Endodermal cell (in vitro differentiated cells): ENCODE data around the gene ANKS1B. TPM values are rescaled to one million over a fixed set of nuclear protein-coding genes. Genes with fewer than 3 reads are reported as not detected.
"Not testable (repeated sequence)": the region's sequence is repeated elsewhere in the genome, so short reads cannot be mapped to it uniquely, and the experiment has no call there.

ENCODE experiments used
- DNase-seq: peaks from one replicate; pipeline ENCODE4 v3.0.0-alpha.2; 2017
- H3K27ac ChIP-seq: 2 replicates; pipeline ENCODE4 v1.5.1; 2013; ENCODE audit warnings: mild to moderate bottlenecking, low read depth, low read length, moderate library complexity
- H3K27me3 ChIP-seq: 2 replicates; pipeline ENCODE4 v1.6.1; 2013; ENCODE audit warnings: mild to moderate bottlenecking, low read length, moderate library complexity; ENCODE audit not compliant: insufficient read depth, control insufficient read depth, poor library complexity, severe bottlenecking
- H3K36me3 ChIP-seq: 2 replicates; pipeline ENCODE4 v1.7.0; 2013; ENCODE audit warnings: mild to moderate bottlenecking, low read length, moderate library complexity; ENCODE audit not compliant: control insufficient read depth, insufficient read depth
- H3K4me1 ChIP-seq: one replicate; pipeline ENCODE4 v1.7.0; 2013; ENCODE audit warnings: low read length; ENCODE audit not compliant: control insufficient read depth, insufficient read depth
- H3K4me3 ChIP-seq: 2 replicates; pipeline ENCODE4 v1.5.1; 2013; ENCODE audit warnings: mild to moderate bottlenecking, low read length, moderate library complexity
- H3K9ac ChIP-seq: 2 replicates; pipeline ENCODE4 v1.6.1; 2013; ENCODE audit warnings: mild to moderate bottlenecking, low read length, moderate library complexity; ENCODE audit not compliant: poor library complexity, severe bottlenecking; ENCODE audit errors: extremely low read depth
- H3K9me3 ChIP-seq: 2 replicates; pipeline ENCODE4 v1.6.1; 2013; ENCODE audit warnings: mild to moderate bottlenecking, low read length, moderate library complexity; ENCODE audit not compliant: control insufficient read depth
- H3K27ac Mint-ChIP-seq: 2 replicates; pipeline ENCODE4 v1.8.0; 2020; ENCODE audit warnings: mixed read lengths
- H3K27me3 Mint-ChIP-seq: 2 replicates; pipeline ENCODE4 v1.8.0; 2021; ENCODE audit warnings: mild to moderate bottlenecking, mixed read lengths; ENCODE audit not compliant: insufficient read depth
- H3K36me3 Mint-ChIP-seq: 2 replicates; pipeline ENCODE4 v1.8.0; 2020; ENCODE audit warnings: low read depth, mixed read lengths
- H3K4me1 Mint-ChIP-seq: 2 replicates; pipeline ENCODE4 v1.8.0; 2020; ENCODE audit warnings: mixed read lengths
- H3K4me3 Mint-ChIP-seq: 2 replicates; pipeline ENCODE4 v1.8.0; 2020; ENCODE audit warnings: mild to moderate bottlenecking, moderate library complexity, mixed read lengths
- H3K9me3 Mint-ChIP-seq: 2 replicates; pipeline ENCODE4 v1.8.0; 2020; ENCODE audit warnings: mild to moderate bottlenecking, mixed read lengths
- WGBS, 2 experiments: methylation state at CpG; one replicate each; pipeline versions ENCODE4 v1.1.5 to v1.1.7; 2013; ENCODE audit warnings: missing lambda C conversion rate in 2 of 2, mixed read lengths in 1 of 2; ENCODE audit not compliant: insufficient coverage in 1 of 2, insufficient read length in 1 of 2; 5-methylcytosine and 5-hydroxymethylcytosine counted together
- total RNA-seq, 2 donors: library from RNA; stranded (reverse); fragmentation: NEBNext Ultra II Directional in 1 of 2; extraction: Animal tissue kit (Norgen Biotek cat#: 25700) in 1 of 2; gene quantifications; 2 replicates in 1 of 2; 3 replicates in 1 of 2; pipeline ENCODE4 v1.2.1, GENCODE V29; 2021
- TF ChIP-seq, protein P1 (sequence below): fragments of 200-600 bp; sonication (generic); conservative IDR thresholded peaks from 2 replicates; pipeline ENCODE4 v1.5.0; 2021; ENCODE audit warnings: antibody characterized with exemption, mild to moderate bottlenecking

The ANKS1B gene
- total RNA-seq, 2 donors from 2014 or later = 28.5 to 65.8 TPM

DNA sequence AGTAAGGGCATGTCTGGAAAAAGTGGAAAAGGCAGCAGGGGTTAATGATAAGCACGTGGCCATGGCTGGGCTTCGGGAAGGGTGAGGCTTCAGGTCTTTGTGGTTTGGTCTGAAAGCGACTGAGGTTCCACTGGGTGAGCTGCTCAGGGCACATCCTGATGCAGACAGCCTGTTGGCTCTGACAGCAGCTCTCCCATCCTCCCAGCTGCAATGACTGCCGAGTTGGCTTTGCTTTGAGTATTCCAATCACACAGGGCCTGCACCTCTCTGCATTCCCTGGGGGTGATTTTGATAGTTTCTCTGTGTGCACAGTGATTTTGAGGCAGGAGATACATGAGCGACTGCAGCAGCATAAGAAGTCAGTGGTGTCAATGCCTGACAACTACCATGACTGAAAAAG, 948.9 kb downstream of the ANKS1B start:
- Mint-ChIP-seq H3K4me3 (no peak overlapping the region), H3K27ac (no peak overlapping the region), H3K27me3 (peaks cover 1% of the 10 kb centered on the region), H3K36me3 (no peaks in the 10 kb centered on the region), H3K4me1 (no peaks in the 10 kb centered on the region), H3K9me3 (peaks cover 3% of the 10 kb centered on the region)
- H3K9me3 ChIP-seq = peaks cover 7% of the 10 kb centered on the region
- H3K4me1 ChIP-seq = no peaks in the 10 kb centered on the region
- DNase-seq = no peak
- H3K4me3 ChIP-seq = no peak overlapping the region
- H3K9ac ChIP-seq = no peak overlapping the region
- no peaks in the 10 kb centered on the region for H3K36me3 ChIP-seq
- WGBS, 2 experiments = 87 to 90% methylated on average over 4 to 5 of the region's 5 CpGs
- H3K27ac ChIP-seq = no peak overlapping the region
- TF ChIP-seq, protein P1, sequence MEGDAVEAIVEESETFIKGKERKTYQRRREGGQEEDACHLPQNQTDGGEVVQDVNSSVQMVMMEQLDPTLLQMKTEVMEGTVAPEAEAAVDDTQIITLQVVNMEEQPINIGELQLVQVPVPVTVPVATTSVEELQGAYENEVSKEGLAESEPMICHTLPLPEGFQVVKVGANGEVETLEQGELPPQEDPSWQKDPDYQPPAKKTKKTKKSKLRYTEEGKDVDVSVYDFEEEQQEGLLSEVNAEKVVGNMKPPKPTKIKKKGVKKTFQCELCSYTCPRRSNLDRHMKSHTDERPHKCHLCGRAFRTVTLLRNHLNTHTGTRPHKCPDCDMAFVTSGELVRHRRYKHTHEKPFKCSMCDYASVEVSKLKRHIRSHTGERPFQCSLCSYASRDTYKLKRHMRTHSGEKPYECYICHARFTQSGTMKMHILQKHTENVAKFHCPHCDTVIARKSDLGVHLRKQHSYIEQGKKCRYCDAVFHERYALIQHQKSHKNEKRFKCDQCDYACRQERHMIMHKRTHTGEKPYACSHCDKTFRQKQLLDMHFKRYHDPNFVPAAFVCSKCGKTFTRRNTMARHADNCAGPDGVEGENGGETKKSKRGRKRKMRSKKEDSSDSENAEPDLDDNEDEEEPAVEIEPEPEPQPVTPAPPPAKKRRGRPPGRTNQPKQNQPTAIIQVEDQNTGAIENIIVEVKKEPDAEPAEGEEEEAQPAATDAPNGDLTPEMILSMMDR = no peak
- no peaks in the 10 kb centered on the region for H3K27me3 ChIP-seq

DNA sequence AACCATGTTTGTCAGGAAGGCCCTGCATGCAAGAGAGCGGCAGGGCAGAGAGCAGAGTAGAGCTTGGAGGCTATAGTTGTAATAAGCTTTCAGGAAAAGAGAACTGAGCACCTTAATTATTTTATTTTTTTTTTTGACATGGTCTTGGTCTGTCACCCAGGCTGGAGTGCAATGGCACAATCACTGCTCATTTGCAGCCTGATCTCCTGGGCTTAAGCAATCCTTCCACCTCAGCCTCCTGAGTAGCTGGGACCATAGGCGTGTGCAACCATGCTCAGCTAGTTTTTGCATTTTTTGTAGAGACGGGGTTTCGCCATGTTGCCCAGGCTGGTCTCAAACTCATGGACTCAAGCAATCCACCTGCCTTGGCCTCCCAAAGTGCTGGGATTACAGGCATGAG, 950.5 kb downstream of the ANKS1B start:
- not testable (repeated sequence) for H3K9me3 ChIP-seq, H3K27me3 ChIP-seq, H3K27ac ChIP-seq, H3K9ac ChIP-seq, H3K9me3 Mint-ChIP-seq, H3K4me1 Mint-ChIP-seq, H3K36me3 Mint-ChIP-seq, H3K27me3 Mint-ChIP-seq, H3K4me1 ChIP-seq, H3K4me3 Mint-ChIP-seq, H3K27ac Mint-ChIP-seq, H3K4me3 ChIP-seq, DNase-seq, H3K36me3 ChIP-seq
- WGBS, 2 experiments = 89 to 97% methylated on average over 4 of the region's 4 CpGs

DNA sequence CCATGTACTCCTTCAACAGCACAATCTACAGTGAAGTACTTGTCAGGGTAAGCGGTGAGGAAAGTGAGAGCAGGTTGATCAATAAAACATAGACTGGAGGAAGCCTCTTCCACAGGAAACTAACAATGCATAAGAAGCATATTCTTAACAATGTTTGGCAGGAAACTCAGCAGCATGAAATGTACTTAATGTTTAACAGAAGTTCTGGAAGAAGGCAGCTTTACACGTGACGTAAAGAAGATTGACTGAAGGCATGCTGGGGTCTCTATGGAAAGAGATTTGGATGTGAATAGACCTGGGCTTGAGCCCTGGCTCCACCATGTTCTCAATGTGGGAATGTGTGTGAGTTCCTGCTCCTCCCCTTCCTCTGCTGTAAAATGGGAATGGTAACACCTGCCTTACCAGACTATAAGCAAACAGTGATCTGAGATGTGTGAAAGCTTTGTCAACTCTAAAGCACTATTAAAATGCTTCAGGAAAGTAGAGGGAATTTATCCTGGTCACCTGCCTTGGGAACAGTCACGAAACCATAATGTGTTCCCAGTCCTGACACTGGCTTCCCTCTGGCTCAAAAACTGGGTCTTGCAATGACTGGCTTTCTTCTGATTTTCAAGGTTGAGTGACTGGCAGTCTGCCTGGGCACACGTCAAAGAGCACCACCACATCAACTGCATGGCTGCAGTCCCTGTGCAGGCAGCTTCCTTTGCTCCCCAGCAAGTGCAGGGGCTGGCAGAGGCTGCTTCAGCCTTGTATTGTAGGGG, 955.0 kb downstream of the ANKS1B start:
- TF ChIP-seq, protein P1 = no peak
- Histone ChIP-seq H3K9me3 (peaks cover 7% of the 10 kb centered on the region), H3K36me3 (no peaks in the 10 kb centered on the region), H3K4me3 (no peak overlapping the region), H3K27me3 (no peaks in the 10 kb centered on the region), H3K9ac (no peak overlapping the region), H3K27ac (no peak overlapping the region), H3K4me1 (no peaks in the 10 kb centered on the region)
- WGBS, 2 experiments = 74 to 87% methylated on average over 5 of the region's 5 CpGs
- Mint-ChIP-seq H3K27me3 (no peaks in the 10 kb centered on the region), H3K4me1 (peaks cover 9% of the 10 kb centered on the region), H3K4me3 (no peak overlapping the region), H3K36me3 (no peaks in the 10 kb centered on the region), H3K9me3 (peaks cover 4% of the 10 kb centered on the region), H3K27ac (no peak overlapping the region)
- DNase-seq = no peak
